Activated T-helper 9 cell treated with anti-CD3 and anti-CD28 coated beads, Interleukin-2, amount 50 U/mL, for 16 hours (primary cell): ENCODE data around the gene SHISA8.

Experiments
- DNase-seq: peaks from one replicate; pipeline ENCODE4 v3.0.0-alpha.2; 2020; ENCODE audit warnings: low read depth

SHISA8 gene

GRCh38 chr22:41933411-41934177 lies 18.7 kb upstream of the SHISA8 start:
- DNase-seq, result no peak

- DNase-seq, result no peak
These were observed 17.5 kb upstream of the SHISA8 start for GRCh38 chr22:41932353-41932752.

GRCh38 chr22:41931701-41932269 lies 16.9 kb upstream of the SHISA8 start:
- no peak for DNase-seq

- no peak for DNase-seq
These were observed 14.5 kb upstream of the SHISA8 start for GRCh38 chr22:41929418-41929810.

GRCh38 chr22:41928593-41929417 lies 13.9 kb upstream of the SHISA8 start:
- no peak for DNase-seq

- DNase-seq, result no peak
These were observed 12.9 kb upstream of the SHISA8 start for GRCh38 chr22:41927813-41928212.

GRCh38 chr22:41925783-41926460 lies 11.0 kb upstream of the SHISA8 start:
- peak; percentile 74 for DNase-seq

DNA sequence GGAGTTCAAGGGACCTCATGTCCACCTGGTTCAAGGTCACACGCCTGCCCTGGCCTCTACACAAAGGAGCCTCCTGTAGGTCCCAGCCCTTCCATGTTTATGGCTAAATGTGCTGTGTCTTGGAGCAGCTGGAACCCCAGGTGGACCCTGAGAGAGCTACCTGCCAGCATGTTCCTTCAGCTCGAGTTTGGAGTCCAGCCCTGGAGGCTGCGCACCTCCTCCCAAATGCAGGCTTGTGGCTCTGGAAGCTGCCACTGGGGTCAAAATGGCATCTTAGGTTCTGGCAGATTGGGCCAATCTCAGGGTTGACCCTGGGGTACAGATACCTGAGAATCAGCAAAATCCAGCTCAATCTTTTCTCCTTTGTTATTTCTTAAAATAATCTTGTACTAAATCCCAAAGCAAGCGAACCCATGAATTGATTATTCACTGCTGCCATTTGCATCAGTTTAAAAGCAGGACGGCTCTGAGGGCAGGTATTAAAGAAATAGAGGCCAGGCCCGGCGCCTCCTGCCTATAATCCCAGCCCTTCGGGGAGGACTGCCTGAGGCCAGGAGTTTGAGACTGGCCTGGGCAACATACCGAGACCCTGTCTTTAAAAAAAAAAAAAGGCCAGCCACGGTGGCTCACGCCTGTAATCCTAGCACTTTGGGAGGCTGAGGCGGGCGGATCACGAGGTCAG lies 8.9 kb upstream of the SHISA8 start:
- no peak for DNase-seq

- no peak for DNase-seq
These were observed 8.2 kb upstream of the SHISA8 start for GRCh38 chr22:41922940-41923594.

DNA sequence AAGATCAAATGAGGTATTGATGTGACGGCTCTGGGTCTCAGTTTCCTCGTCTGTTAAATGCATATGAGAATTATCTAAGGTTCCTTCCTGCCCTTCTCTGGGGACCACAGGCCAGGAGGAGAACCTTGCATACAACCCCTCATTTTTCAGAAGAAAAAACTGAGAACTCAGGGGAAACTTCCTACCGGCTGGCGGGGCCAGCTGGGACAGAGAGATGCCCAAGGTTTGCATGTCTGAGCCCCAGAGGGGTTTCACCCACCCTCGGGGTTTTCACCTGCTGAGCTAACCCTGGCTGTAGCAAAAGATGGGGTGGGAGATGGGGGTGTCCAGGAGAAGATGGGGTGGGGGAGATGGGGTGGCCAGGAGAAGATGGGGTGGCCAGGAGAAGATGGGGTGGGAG lies 7.5 kb upstream of the SHISA8 start:
- DNase-seq, result no peak

DNA sequence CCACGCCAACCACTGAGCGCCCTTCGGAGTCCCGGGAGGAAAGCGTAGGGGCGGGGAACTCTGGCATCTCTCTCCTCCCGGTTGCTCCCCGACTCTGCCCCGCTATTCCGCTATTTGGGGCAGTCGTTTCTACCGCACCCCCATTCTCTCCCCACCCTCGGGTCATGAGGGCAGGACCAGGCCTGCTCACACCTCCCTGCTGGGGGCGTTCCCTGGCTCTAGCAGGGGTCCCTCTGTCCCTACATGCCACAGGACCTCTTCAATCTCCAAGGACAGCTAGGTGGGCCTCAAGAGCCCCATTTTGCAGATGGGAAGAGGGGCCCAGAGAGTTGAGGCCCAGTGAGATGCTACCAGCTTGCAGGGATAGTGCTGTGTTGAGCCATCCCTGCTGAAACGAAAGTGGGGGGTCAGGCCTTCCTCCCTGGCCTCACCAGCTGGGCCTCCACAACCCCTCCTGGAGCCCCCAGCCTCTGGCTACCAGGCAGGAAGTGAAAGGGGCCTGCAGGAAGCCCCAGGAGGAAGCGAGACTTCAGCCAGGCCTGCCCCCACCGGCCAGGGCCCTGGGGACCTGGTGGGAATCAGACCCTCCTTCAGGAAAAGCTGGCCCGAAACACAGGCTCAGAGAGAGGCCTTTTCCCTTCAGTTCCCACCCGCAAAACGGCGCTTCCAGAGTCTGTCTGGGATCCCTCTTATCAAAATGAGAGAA lies 5.5 kb upstream of the SHISA8 start:
- DNase-seq, result no peak

GRCh38 chr22:41919357-41920224 lies 4.7 kb upstream of the SHISA8 start:
- no peak for DNase-seq

DNA sequence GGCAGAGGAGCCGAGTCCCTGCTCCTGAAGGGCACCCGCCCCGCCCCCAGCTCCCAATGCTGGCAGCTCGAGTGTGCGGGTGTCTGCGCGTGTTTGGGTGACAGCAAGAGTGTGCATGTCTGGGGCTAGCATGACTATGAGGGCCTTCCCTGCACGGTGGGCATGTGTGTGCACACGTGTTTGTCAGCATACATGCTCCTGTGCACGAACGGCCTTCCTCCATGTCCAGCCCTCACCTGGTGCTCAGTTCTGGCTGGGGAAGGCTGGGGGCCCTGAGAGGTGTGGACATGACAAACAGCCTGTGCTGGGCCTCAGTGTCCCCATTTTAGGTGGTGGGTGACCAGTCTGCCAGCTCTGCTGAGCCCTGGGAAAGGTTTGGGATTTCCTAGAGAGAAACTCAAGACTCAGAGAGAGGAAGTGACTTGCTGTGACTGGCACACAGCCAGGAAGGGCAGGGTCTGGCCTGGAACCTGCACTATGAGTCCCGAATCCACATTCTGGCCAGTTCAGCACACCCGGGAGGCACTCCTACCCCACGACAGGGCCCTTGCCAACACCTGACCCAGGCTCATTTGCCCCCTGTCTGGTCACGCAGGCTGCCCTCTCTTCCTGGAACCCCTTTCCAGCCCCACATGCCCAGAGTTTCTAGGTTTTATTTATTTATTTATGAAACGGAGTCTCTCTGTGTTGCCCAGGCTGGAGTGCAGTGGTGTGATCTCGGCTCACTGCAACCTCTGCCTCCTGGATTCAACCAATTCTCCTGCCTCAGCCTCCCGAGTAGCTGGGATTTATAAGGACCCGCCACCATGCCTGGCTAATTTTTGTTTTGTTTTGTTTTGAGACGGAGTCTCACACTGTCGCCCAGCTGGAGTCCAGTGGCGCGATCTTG lies 3.3 kb upstream of the SHISA8 start:
- no peak for DNase-seq

DNA sequence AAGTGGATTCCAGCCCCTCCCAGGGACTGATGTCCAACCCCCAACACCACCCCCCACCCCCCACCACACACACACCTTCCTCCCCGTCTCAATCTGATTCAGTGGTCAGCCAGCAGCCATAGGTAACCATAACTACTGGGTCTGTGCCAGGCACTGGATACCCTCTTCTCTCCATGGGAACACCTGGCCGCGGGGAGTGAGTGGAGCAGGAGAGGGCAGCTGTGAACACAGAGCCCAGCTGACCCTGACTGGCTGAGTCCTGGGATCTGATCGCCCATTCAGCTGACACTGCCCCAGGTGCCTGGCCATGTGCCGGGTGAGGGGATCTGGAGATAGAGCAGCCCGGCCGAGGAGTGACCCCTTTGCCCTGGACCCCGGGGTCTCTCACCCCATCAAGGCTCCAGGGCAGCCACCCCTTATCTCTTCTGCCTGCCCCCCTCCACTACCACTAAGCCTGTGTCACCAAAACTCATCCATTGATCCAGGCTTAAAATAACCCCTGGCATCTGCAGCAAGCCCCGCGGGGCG lies 2.6 kb upstream of the SHISA8 start:
- DNase-seq, result no peak

DNA sequence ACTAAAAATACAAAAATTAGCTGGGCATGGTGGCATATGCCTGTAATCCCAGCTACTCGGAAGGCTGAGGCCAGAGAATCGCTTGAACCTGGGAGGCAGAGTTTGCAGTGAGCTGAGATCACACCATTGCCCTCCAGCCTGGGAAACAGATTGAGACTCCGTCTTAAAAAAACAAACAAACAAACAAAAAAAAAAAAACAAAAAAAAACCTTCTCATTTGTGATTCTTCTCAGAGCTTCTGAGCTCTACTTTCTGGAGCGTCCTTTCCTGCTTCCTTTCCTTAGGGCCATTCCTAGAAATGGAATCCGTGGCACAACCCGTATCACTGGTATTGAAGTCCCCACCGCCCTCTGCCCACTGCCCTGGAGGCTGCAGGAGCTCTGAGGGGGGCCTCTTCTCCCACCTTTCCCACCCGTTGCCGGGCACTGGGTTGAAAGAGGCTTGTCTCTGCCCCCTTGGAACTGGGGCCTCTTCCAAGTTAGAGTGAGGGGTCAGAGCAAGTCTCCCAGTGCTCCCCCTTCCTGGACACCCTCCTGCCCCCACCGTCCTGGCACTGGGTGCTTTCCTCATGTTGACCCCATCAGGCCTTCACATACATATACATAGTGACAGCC lies 2.0 kb upstream of the SHISA8 start:
- DNase-seq, result no peak

DNA sequence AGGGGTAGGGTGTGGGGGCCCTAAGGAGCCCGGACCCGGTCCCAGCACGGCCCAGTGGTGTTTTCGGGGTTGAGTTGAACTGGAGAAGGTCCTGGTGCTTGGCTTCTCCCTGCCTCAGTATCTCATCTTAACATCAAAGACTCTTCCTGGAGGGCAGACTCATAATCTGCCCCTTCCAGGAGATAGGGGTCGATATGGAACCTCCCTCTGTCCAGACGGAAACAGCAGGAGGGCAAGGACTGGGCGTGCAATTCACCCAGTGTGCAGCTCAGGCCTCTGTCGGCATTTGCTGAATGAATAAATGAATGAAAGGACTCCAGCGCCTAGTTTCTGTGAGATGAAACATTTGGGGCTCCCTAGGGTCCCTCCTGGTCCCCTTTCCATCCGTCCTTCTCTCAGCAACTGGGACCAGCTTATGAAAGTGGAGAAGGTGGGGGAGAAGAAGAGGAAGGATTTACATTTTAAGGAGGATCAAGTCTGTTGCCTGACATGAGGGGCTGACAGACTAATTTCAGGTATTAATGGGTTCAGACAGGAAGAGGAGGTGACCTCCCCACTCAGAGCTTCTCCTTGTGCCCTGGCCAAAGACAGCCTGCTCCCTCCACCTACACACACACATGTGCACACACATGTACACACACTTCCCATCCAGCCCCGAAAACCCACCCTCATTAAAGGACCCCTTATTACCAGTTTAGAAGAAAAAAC lies 1.1 kb upstream of the SHISA8 start:
- DNase-seq, result no peak

DNA sequence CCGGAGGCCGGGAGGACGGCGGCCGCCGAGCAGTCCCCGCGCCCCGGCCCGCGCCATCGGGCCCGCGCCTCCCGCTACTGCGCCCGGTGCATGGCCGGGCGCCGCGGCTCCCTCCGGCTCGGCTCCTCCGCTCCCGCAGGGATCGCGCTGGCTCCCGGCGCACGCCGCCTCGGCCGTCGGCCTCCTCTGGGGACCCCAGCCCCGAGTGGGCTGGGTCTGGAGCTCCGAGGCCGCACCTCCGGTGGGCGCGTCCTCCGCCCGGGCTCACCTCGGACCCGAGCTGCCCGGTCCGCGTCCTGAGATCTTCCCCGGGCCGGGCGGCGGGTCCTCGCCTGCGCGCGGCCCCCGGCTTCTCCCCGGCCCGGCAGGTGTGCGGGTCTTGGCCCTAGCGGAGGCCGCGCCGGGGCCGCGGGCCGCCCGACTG lies 251 bp downstream of the SHISA8 start:
- no peak for DNase-seq
